Common myeloid progenitor, CD34-positive (primary cell): ENCODE measurements around the gene ZFC3H1.
"Not testable (repeated sequence)": the region's sequence is repeated elsewhere in the genome, so short reads cannot be mapped to it uniquely, and the experiment has no call there.

Experiments
- CTCF ChIA-PET: fragments of 350-600 bp; sonication (Branson Sonifier 250); formaldehyde crosslinking; loops from one replicate; lab custom pipeline; 2021; ENCODE audit warnings: antibody characterized with exemption; lab: Charles Lee
- POLR2A ChIA-PET: fragments of 350-600 bp; sonication (Branson Sonifier 250); formaldehyde crosslinking; loops from one replicate; lab custom pipeline; 2021; ENCODE audit warnings: antibody characterized with exemption; lab: Charles Lee
- DNase-seq, 3 donors: peaks; one replicate each; pipeline versions ENCODE4 v3.0.0 to v3.0.0-alpha.2; 2013
- H3K27ac ChIP-seq, 2 experiments: 1 replicate in 1 of 2; 2 replicates in 1 of 2; pipeline ENCODE4 v1.7.0; 2013; ENCODE audit warnings: inconsistent platforms in 2 of 2, low read length in 2 of 2, mild to moderate bottlenecking in 2 of 2, low read depth in 1 of 2, moderate library complexity in 1 of 2; ENCODE audit not compliant: severe bottlenecking in 2 of 2, insufficient read depth in 1 of 2, poor library complexity in 1 of 2
- H3K27me3 ChIP-seq, 5 experiments: replicated peaks in 2 of 5; 1 replicate in 3 of 5; 2 replicates in 2 of 5; pipeline versions ENCODE4 v1.6.1 to v1.7.0; 2013; ENCODE audit warnings: low read length in 4 of 5, mild to moderate bottlenecking in 2 of 5, moderate library complexity in 2 of 5, inconsistent platforms in 1 of 5; ENCODE audit not compliant: insufficient read depth in 5 of 5, control insufficient read depth in 4 of 5
- H3K36me3 ChIP-seq, 4 experiments: 1 replicate in 2 of 4; 2 replicates in 2 of 4; pipeline versions ENCODE4 v1.6.1 to v1.7.0; 2013; ENCODE audit warnings: low read length in 3 of 4, control low read depth in 1 of 4, mild to moderate bottlenecking in 1 of 4; ENCODE audit not compliant: control insufficient read depth in 4 of 4, insufficient read depth in 4 of 4
- H3K4me1 ChIP-seq, 4 experiments: 1 replicate in 3 of 4; 2 replicates in 1 of 4; pipeline versions ENCODE4 v1.6.1 to v1.7.1; 2013; ENCODE audit warnings: low read length in 3 of 4, mild to moderate bottlenecking in 3 of 4, control low read depth in 1 of 4, inconsistent platforms in 1 of 4, moderate library complexity in 1 of 4; ENCODE audit not compliant: control insufficient read depth in 4 of 4, insufficient read depth in 4 of 4; ENCODE audit errors: control extremely low read depth in 1 of 4
- H3K4me3 ChIP-seq, 7 experiments: 1 replicate in 4 of 7; 2 replicates in 3 of 7; pipeline versions ENCODE4 v1.5.1 to v1.7.0; 2013; ENCODE audit warnings: mild to moderate bottlenecking in 7 of 7, low read length in 6 of 7, moderate library complexity in 6 of 7, inconsistent platforms in 2 of 7, low read depth in 2 of 7, control low read depth in 1 of 7; ENCODE audit not compliant: insufficient read depth in 4 of 7, control insufficient read depth in 1 of 7; ENCODE audit errors: extremely low read depth in 1 of 7
- H3K9me3 ChIP-seq, 5 experiments: 1 replicate in 4 of 5; 2 replicates in 1 of 5; pipeline versions ENCODE4 v1.6.1 to v1.7.1; 2013; ENCODE audit warnings: low read length in 4 of 5, mild to moderate bottlenecking in 2 of 5, inconsistent platforms in 1 of 5, low read depth in 1 of 5, moderate library complexity in 1 of 5; ENCODE audit not compliant: control insufficient read depth in 4 of 5, insufficient read depth in 2 of 5; ENCODE audit errors: control extremely low read depth in 1 of 5
- WGBS: methylation state at CpG from one replicate; pipeline ENCODE4 v1.1.5; 2013; ENCODE audit not compliant: insufficient coverage; 5-methylcytosine and 5-hydroxymethylcytosine counted together

The ZFC3H1 gene

DNA sequence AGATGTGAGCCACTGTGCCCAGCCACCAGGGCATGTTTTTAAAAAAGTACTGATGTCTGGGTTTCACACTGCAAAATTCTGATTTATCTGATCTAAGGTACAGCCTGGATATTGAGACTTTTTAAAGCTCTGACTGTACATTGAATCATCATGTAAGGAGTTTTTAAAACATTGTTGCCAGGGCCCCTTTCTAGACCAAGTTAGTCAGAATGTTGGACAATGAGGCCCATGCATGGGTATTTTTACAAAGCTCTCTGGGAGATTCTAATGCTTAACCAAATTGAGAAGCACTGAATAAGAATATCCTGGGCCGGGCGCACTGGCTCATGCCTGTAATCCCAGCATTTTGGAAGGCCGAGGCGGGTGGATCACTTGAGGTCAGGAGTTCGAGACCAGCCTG lies 38.9 kb upstream of the ZFC3H1 start:
- 90% methylated on average over 2 of the region's 5 CpGs for WGBS
- ChIA-PET POLR2A (no interaction called here), CTCF (interaction anchor here (1.0 kb wide), 1 partner anchor 36 kb away, joined by 3 read pairs; no protein-coding TSS in a partner anchor)
- DNase-seq = no peak
- Histone ChIP-seq H3K27me3 (no peaks in the 10 kb centered on the region), H3K9me3 (no peaks in the 10 kb centered on the region), H3K27ac (no peak overlapping the region), H3K36me3 (peaks cover 11 to 36% (median 24%) of the 10 kb centered on the region in 4 experiments), H3K4me1 (no peaks in the 10 kb centered on the region), H3K4me3 (no peak overlapping the region)

DNA sequence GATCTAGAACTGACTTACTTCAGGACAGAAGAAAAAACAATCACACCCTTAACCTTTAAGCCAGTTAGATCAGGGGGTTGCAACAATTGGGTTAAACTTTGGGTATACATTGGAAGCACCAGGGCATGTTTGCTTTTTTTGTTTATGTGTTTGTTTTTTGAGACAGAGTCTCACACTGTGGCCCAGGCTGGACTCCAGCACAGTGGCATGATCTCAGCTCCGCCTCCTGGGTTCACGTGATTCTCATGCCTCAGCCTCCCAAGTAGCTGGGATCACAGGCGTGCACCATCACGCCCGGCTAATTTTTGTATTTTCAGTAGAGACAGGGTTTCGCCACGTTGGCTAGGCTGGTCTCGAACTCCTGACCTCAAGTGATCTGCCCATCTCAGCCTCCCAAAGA lies 38.5 kb upstream of the ZFC3H1 start:
- H3K4me1 ChIP-seq, H3K27ac ChIP-seq, H3K4me3 ChIP-seq, DNase-seq, POLR2A ChIA-PET, H3K27me3 ChIP-seq, H3K9me3 ChIP-seq: not testable (repeated sequence)
- WGBS = 95% methylated on average over 8 of the region's 8 CpGs
- CTCF ChIA-PET = interaction anchor here (1.0 kb wide), 1 partner anchor 36 kb away, joined by 3 read pairs; no protein-coding TSS in a partner anchor
- peaks cover 15 to 40% (median 25%) of the 10 kb centered on the region in 4 experiments for H3K36me3 ChIP-seq

DNA sequence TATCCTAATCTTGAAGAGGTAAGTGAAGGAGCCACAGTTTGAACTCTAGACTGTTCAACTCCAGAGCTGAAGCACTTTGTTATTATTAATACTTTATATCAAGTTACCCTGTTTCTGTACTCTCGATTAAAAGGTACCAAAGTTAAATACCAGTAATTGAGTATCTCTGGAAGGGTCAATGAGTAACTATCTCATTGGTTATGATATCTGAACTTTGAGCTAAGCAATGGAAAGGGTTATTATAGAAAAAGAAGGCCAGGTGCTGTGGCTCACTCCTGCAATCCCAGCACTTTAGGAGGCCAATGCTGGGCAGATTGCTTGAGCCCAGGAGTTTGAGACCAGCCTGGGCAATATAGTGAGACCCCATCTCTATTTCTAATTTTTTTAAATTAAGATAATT lies 32.1 kb upstream of the ZFC3H1 start:
- Histone ChIP-seq H3K36me3 (peaks cover 13 to 37% (median 26%) of the 10 kb centered on the region in 4 experiments), H3K9me3 (no peaks in the 10 kb centered on the region), H3K4me3 (no peak overlapping the region), H3K27me3 (no peaks in the 10 kb centered on the region), H3K27ac (no peak overlapping the region), H3K4me1 (no peaks in the 10 kb centered on the region)
- POLR2A ChIA-PET = no interaction called here
- no CpG with 5 or more reads among the region's 1 CpG for WGBS
- DNase-seq = no peak
- CTCF ChIA-PET = interaction anchor here (0.8 kb wide), 1 partner anchor 31 kb away, joined by 4 read pairs; no protein-coding TSS in a partner anchor

DNA sequence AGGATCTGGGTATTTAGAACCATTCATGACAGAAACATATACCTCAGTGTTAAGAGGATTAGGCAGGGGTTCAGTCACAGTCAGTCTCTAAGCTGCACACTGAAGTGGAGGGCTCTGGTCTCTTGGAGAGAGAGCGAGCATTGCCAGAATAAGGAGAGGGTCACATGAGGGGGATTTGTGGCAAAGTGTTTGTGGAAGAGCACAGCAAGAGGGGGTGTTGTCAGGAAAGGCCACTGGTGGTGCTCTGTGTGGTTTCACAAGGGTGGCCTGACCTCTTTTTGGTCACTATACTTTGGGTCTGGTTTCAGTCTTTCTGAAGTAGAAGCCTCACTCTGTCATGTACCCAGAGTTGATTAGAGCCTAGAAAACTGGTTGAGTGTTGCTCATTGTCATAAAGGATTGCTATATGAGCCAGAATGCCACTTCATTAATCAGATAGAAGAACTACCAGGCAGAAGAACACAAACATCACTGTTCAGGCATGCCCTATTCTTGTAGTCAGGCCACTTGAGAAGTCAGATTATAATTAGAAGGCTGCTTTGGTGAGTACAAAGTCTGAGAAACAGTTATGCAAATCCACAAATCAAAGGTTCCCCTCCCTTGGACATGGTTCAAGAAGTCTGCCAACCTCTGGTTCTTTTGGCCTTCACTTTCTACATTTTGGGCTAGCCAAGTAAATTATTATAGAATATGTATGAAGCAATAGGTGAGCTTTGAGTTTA lies 30.6 kb upstream of the ZFC3H1 start:
- Histone ChIP-seq H3K36me3 (peaks cover 5 to 25% (median 19%) of the 10 kb centered on the region in 4 experiments), H3K4me3 (no peak overlapping the region), H3K9me3 (no peaks in the 10 kb centered on the region), H3K27ac (no peak overlapping the region), H3K27me3 (no peaks in the 10 kb centered on the region), H3K4me1 (no peaks in the 10 kb centered on the region)
- ChIA-PET CTCF (interaction anchor here (0.9 kb wide), 1 partner anchor 10 kb away, joined by 3 read pairs; no protein-coding TSS in a partner anchor), POLR2A (no interaction called here)
- no peak for DNase-seq
- whole genome bisulfite sequencing = 91% methylated on average over 1 of the region's 1 CpG

DNA sequence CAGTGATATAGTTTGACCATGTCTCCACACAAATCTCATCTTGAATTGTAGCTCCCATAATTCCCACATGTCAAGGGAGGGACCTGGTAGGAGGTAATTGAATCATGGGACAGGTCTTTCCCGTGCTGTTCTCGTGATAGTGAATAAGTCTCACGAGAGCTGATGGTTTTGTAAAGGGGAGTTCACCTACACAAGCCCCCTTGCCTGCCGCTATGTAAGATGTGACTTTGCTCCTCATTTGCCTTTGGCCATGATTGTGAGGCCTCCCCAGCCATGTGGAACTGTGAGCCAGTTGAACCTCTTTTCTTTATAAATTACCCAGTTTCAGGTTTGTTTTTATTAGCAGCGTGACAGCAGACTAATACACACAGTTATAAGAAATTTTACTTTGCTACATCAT lies 30.0 kb upstream of the ZFC3H1 start:
- peaks cover 0 to 19% (median 14%) of the 10 kb centered on the region in 4 experiments for H3K36me3 ChIP-seq
- H3K4me1 ChIP-seq, H3K27ac ChIP-seq, H3K27me3 ChIP-seq, DNase-seq, H3K9me3 ChIP-seq, H3K4me3 ChIP-seq, CTCF ChIA-PET, POLR2A ChIA-PET: not testable (repeated sequence)
- 100% methylated on average over 1 of the region's 5 CpGs for WGBS

DNA sequence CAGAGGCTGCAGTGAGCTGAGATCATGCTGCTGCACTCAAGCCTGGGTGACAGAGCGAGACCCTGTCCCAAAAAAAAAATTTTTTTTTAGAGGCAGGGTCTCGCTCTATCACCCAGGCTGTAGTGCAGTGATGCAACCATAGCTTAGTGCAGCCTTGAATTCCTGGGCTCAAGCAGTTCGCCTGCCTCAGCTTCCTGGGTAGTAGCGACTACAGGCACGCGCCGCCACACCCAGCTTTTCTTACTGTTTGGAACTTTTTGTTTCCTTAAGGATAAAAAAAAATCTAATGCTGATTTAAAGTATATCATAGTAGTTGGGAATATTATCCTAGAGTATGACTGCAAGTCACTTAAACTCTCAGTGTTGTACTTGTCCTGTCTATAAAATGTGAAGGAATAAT lies 29.5 kb upstream of the ZFC3H1 start:
- ChIA-PET POLR2A (no interaction called here), CTCF (no interaction called here)
- H3K27ac ChIP-seq = no peak overlapping the region
- H3K4me1 ChIP-seq = peaks cover 0 to 4% (median under 1%) of the 10 kb centered on the region in 4 experiments
- DNase-seq = no peak
- WGBS = 97% methylated on average over 7 of the region's 7 CpGs
- no peaks in the 10 kb centered on the region for H3K27me3 ChIP-seq
- no peak overlapping the region for H3K4me3 ChIP-seq
- no peaks in the 10 kb centered on the region for H3K9me3 ChIP-seq
- H3K36me3 ChIP-seq = peaks cover 0 to 15% (median 11%) of the 10 kb centered on the region in 4 experiments

DNA sequence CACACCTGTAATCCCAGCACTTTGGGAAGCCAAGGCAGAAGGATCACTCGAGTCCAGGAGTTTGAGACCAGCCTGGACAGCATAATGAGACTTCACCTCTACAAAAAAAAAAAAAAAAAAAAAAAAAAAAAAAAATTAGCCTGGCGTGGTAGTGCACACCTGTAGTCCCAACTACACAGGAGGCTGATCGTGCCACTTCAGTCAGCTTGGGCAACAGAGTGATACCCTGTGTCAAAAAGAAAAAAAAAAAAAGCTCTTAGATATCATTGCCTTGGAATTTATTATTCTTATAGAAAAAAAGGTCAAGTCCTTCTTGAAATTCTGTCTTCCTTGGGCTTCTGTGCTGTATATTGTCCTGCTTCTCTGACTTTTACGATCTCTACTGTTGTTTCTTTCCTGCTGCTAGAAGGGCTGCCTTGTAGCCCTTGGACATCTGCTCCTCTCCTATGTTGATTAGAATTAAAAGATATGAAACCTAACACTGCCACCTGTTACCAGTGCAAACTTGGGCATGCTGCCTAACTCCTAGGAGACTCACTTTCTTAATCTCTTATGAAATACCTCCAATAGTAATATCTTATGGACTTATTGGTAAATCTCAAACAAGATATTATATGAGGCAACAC lies 28.0 kb upstream of the ZFC3H1 start:
- Histone ChIP-seq H3K4me1 (peaks cover 4 to 17% (median 9%) of the 10 kb centered on the region in 4 experiments), H3K27ac (no peak overlapping the region), H3K36me3 (peaks cover 0 to 6% (median 1%) of the 10 kb centered on the region in 4 experiments), H3K4me3 (no peak overlapping the region), H3K27me3 (no peaks in the 10 kb centered on the region), H3K9me3 (no peaks in the 10 kb centered on the region)
- ChIA-PET POLR2A (interaction anchor here (0.6 kb wide), 1 partner anchor 254 kb away, joined by 3 read pairs; no protein-coding TSS in a partner anchor), CTCF (interaction anchor here (1.0 kb wide), 1 partner anchor 28 kb away, joined by 3 read pairs; the partner anchor contains the start of gene ZFC3H1)
- no CpG with 5 or more reads among the region's 4 CpGs for WGBS
- no peak for DNase-seq
